ENCODE measurements around the gene KANK3.

DNA sequence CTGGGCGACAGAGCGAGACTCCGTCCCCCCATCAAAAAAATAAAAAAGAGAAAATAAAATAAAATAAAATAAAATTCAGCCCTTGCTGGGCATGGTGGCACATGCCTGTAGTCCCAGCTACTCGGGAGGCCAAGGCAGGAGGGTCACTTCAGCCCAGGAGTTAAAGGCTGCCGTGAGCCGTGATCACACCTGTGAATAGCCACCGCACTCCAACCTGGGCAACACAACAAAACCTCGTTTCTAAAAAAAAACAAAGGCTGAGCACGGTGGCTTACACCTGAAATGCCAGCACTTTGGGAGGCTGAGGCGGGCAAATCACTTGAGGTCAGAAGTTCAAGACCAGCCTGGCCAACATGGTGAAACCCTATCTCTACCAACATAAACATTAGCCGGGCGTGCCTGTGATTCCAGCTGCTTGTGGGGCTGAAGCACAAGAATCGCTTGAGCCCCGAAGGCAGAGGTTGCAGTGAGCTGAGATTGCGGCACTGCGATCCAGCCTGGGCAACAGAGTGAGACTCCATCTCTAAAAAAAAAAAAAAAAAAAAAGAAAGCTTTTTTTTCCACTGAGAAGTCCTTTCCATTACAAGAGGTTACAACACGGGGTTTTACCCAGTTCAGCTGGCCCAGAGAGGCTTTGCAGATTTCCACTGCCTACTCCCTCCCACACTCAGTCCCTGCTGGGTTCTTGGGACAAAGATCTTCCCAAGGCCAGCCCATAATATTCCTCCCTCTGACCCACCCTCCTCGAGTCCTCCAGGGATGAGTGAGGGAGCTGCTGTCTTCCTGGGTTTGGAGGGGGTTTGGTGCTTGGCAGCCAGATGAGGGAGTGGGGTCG is 27.3 kb upstream of the KANK3 start:
- TF ChIP-seq, protein P1, sequence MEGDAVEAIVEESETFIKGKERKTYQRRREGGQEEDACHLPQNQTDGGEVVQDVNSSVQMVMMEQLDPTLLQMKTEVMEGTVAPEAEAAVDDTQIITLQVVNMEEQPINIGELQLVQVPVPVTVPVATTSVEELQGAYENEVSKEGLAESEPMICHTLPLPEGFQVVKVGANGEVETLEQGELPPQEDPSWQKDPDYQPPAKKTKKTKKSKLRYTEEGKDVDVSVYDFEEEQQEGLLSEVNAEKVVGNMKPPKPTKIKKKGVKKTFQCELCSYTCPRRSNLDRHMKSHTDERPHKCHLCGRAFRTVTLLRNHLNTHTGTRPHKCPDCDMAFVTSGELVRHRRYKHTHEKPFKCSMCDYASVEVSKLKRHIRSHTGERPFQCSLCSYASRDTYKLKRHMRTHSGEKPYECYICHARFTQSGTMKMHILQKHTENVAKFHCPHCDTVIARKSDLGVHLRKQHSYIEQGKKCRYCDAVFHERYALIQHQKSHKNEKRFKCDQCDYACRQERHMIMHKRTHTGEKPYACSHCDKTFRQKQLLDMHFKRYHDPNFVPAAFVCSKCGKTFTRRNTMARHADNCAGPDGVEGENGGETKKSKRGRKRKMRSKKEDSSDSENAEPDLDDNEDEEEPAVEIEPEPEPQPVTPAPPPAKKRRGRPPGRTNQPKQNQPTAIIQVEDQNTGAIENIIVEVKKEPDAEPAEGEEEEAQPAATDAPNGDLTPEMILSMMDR (IDR thresholded peaks at IDR 0.05), result no peak
- TF ChIP-seq POLR2A (IDR thresholded peaks at IDR 0.05), result no peak
- TF ChIP-seq POLR2AphosphoS5 (IDR thresholded peaks at IDR 0.05), result no peak

Data from prostate gland (tissue), 2 donors.